ENCODE results near the gene STOM. TPM values are rescaled to one million over a fixed set of nuclear protein-coding genes. Genes with fewer than 3 reads are reported as not detected.
A peak's percentile ranks its signal among the peaks of the same experiment; 100 is the strongest.

The STOM gene
- total and polyA plus RNA-seq, 2 donors from 2014 or later = 165 to 229 TPM

GRCh38 chr9:121376214-121376830, 6.3 kb upstream of the STOM start:
- H3K27ac ChIP-seq (ENCODE audit: low read depth in 2 of 2, low read length in 2 of 2) = no peak overlapping the region
- no peaks in the 10 kb centered on the region for H3K27me3 ChIP-seq (ENCODE audit: control insufficient read depth, insufficient read depth, low read length)
- H3K36me3 ChIP-seq (ENCODE audit: control insufficient read depth in 2 of 3, insufficient read depth in 3 of 3, low read length in 3 of 3) = no peaks in the 10 kb centered on the region
- H3K4me1 ChIP-seq (ENCODE audit: control insufficient read depth in 2 of 3, insufficient read depth in 2 of 3, low read depth in 1 of 3, low read length in 3 of 3) = peaks cover 0 to 7% (median 0%) of the 10 kb centered on the region in 3 donors
- peak; percentile 35 for TF ChIP-seq CTCF (IDR thresholded peaks at IDR 0.05; ENCODE audit: borderline replicate concordance, extremely low read depth, insufficient read depth)
- FAIRE-seq (peak; percentile 88), DNase-seq (no peak)
- H3K9me3 ChIP-seq (ENCODE audit: control insufficient read depth in 2 of 3, insufficient read depth in 1 of 3, low read length in 3 of 3) = no peaks in the 10 kb centered on the region
- H3K4me3 ChIP-seq (ENCODE audit: low read length in 3 of 3) = no peak overlapping the region
- no peak overlapping the region for H3K9ac ChIP-seq (ENCODE audit: low read length in 3 of 3)
- intact Hi-C loops (cut with DNase I) = no loop called here

- peak overlapping the region in 1 of 3 donors; percentile 20 for H3K4me3 ChIP-seq (ENCODE audit: low read length in 3 of 3)
- intact Hi-C loops (cut with DNase I) = loop anchor here (5.0 kb wide), 1 partner anchor 41 kb away; no protein-coding TSS in a partner anchor
- no peak for TF ChIP-seq CTCF (IDR thresholded peaks at IDR 0.05; ENCODE audit: borderline replicate concordance, extremely low read depth, insufficient read depth)
- peak in 3 of 5 donors; percentile 12 to 81 (median 44) for DNase-seq
- H3K27me3 ChIP-seq (ENCODE audit: control insufficient read depth, insufficient read depth, low read length) = no peaks in the 10 kb centered on the region
- peaks cover under 1 to 9% (median 1%) of the 10 kb centered on the region in 3 donors for H3K4me1 ChIP-seq (ENCODE audit: control insufficient read depth in 2 of 3, insufficient read depth in 2 of 3, low read depth in 1 of 3, low read length in 3 of 3)
- H3K9ac ChIP-seq (ENCODE audit: low read length in 3 of 3) = no peak overlapping the region
- H3K36me3 ChIP-seq (ENCODE audit: control insufficient read depth in 2 of 3, insufficient read depth in 3 of 3, low read length in 3 of 3) = no peaks in the 10 kb centered on the region
- H3K27ac ChIP-seq (ENCODE audit: low read depth in 2 of 2, low read length in 2 of 2) = peak overlapping the region in 1 of 2 donors; percentile 28
- H3K9me3 ChIP-seq (ENCODE audit: control insufficient read depth in 2 of 3, insufficient read depth in 1 of 3, low read length in 3 of 3) = no peaks in the 10 kb centered on the region
- no peak for FAIRE-seq
These were observed 3.1 kb upstream of the STOM start for GRCh38 chr9:121373011-121373729.

- Histone ChIP-seq H3K36me3 (ENCODE audit: control insufficient read depth in 2 of 3, insufficient read depth in 3 of 3, low read length in 3 of 3) (no peaks in the 10 kb centered on the region), H3K4me1 (ENCODE audit: control insufficient read depth in 2 of 3, insufficient read depth in 2 of 3, low read depth in 1 of 3, low read length in 3 of 3) (peaks cover 3 to 9% (median 9%) of the 10 kb centered on the region in 3 donors), H3K27me3 (ENCODE audit: control insufficient read depth, insufficient read depth, low read length) (no peaks in the 10 kb centered on the region), H3K27ac (ENCODE audit: low read depth in 2 of 2, low read length in 2 of 2) (peak overlapping the region in 1 of 2 donors; percentile 62), H3K4me3 (ENCODE audit: low read length in 3 of 3) (peak overlapping the region in 1 of 3 donors; percentile 20), H3K9ac (ENCODE audit: low read length in 3 of 3) (no peak overlapping the region), H3K9me3 (ENCODE audit: control insufficient read depth in 2 of 3, insufficient read depth in 1 of 3, low read length in 3 of 3) (no peaks in the 10 kb centered on the region)
- intact Hi-C loops (cut with DNase I) = loop anchor here (5.0 kb wide), 1 partner anchor 40 kb away; no protein-coding TSS in a partner anchor
- DNase-seq (no peak), FAIRE-seq (no peak)
- TF ChIP-seq CTCF (IDR thresholded peaks at IDR 0.05; ENCODE audit: borderline replicate concordance, extremely low read depth, insufficient read depth) = no peak
These were observed 2.4 kb upstream of the STOM start for GRCh38 chr9:121372239-121373010.
